K562 (cell line): ENCODE results near the gene MALAT1. TPM values are rescaled to one million over a fixed set of nuclear protein-coding genes. Genes with fewer than 3 reads are reported as not detected.

Experiments
- ATF6 ChIP-seq: sonication (generic); formaldehyde crosslinking; IDR thresholded peaks from 2 replicates; pipeline ENCODE4 v1.4.0; 2020; ENCODE audit warnings: mild to moderate bottlenecking, missing genetic modification reagents
- BCLAF1 ChIP-seq, 2 experiments: fragments of 450-650 bp in 1 of 2; IDR thresholded peaks; 2 replicates each; pipeline ENCODE4 v1.6.1; 2011 to 2017; ENCODE audit warnings: low read depth in 2 of 2, antibody characterized with exemption in 1 of 2, borderline replicate concordance in 1 of 2, low read length in 1 of 2, mild to moderate bottlenecking in 1 of 2, mixed read lengths in 1 of 2; ENCODE audit not compliant: control insufficient read depth in 1 of 2
- CCNT2 ChIP-seq: IDR thresholded peaks from 2 replicates; pipeline ENCODE4 v1.6.1; 2011; ENCODE audit warnings: borderline replicate concordance, low read depth, mild to moderate bottlenecking, moderate library complexity, mixed read lengths, low read length; ENCODE audit not compliant: insufficient read length; ENCODE audit errors: extremely low read depth
- ETV6 ChIP-seq, 3 experiments: fragments of 150-350 bp in 1 of 3; sonication (generic) in 1 of 3; formaldehyde crosslinking in 1 of 3; IDR thresholded peaks; 2 replicates each; pipeline versions ENCODE4 v1.6.1 to v1.8.0; 2014 to 2022; ENCODE audit warnings: borderline replicate concordance in 2 of 3, low read depth in 2 of 3, antibody characterized with exemption in 1 of 3, low read length in 1 of 3, mild to moderate bottlenecking in 1 of 3, missing genetic modification reagents in 1 of 3
- HCFC1 ChIP-seq: IDR thresholded peaks from 2 replicates; pipeline ENCODE4 v1.6.1; 2012; ENCODE audit warnings: low read depth, low read length, improper control_type of control experiment
- HEY1 ChIP-seq: fragments of 250-450 bp; sonication (Bioruptor Pico); IDR thresholded peaks from 2 replicates; pipeline ENCODE4 v1.5.0; 2020; ENCODE audit warnings: mild to moderate bottlenecking, moderate library complexity, borderline replicate concordance
- MNT ChIP-seq, 2 experiments: fragments of 450-650 bp; conservative IDR thresholded peaks; 2 replicates each; pipeline ENCODE4 v1.6.1; 2017; ENCODE audit warnings: mild to moderate bottlenecking in 2 of 2, moderate library complexity in 2 of 2
- NFYB ChIP-seq: IDR thresholded peaks from 2 replicates; pipeline ENCODE4 v1.6.1; 2011; ENCODE audit warnings: mild to moderate bottlenecking, moderate library complexity; ENCODE audit not compliant: insufficient read length; ENCODE audit errors: extremely low read depth
- NR2C2 ChIP-seq, 2 experiments: fragments of 200-800 bp in 1 of 2; sonication (Bioruptor generic) in 1 of 2; sonication (generic) in 1 of 2; formaldehyde crosslinking in 1 of 2; IDR thresholded peaks; 2 replicates each; pipeline versions ENCODE4 v1.6.1 to v1.8.0; 2016 to 2022; ENCODE audit warnings: mild to moderate bottlenecking in 1 of 2, missing compliant biosample characterization in 1 of 2, missing genetic modification characterization in 1 of 2, missing genetic modification reagents in 1 of 2
- PHF20 ChIP-seq: fragments of 450-650 bp; IDR thresholded peaks from 2 replicates; pipeline ENCODE4 v1.6.1; 2018; ENCODE audit not compliant: partially characterized antibody
- RHOXF2B ChIP-seq: fragments of 250-450 bp; sonication (Bioruptor Pico); conservative IDR thresholded peaks from 2 replicates; pipeline ENCODE4 v1.5.1; 2021
- SMAD1 ChIP-seq: fragments of 150-350 bp; IDR thresholded peaks from 2 replicates; pipeline ENCODE4 v1.6.1; 2014; ENCODE audit warnings: low read length, low read depth; ENCODE audit not compliant: partially characterized antibody
- USF2 ChIP-seq: sonication (generic); formaldehyde crosslinking; IDR thresholded peaks from 2 replicates; pipeline ENCODE4 v1.5.0; 2020; ENCODE audit warnings: missing genetic modification reagents
- ZNF740 ChIP-seq, 3 experiments: fragments of 200-800 bp in 1 of 3; sonication (Bioruptor generic) in 1 of 3; sonication (generic) in 1 of 3; formaldehyde crosslinking in 1 of 3; IDR thresholded peaks; 2 replicates each; pipeline versions ENCODE4 v1.6.1 to v1.8.0; 2016 to 2022; ENCODE audit warnings: mild to moderate bottlenecking in 2 of 3, missing compliant biosample characterization in 2 of 3, missing genetic modification characterization in 2 of 3, missing genetic modification reagents in 1 of 3
- polyA plus RNA-seq, 8 experiments: library from polyadenylated mRNA; depleted of rRNA in 4 of 8; stranded (reverse) in 5 of 8; unstranded in 3 of 8; fragments of >200 nt; fragmentation: Nextera tagmentation in 2 of 8; fragmentation: Illumina TruSeq in 1 of 8; extraction: Ambion mirVana in 2 of 8; extraction: Trizol in 1 of 8; gene quantifications; 2 replicates each; pipeline versions ENCODE4 v1.2.1 to v1.2.3, GENCODE V29; 2011 to 2014; ENCODE audit warnings: inconsistent platforms in 1 of 8, missing spikeins in 1 of 8
- total RNA-seq, 7 experiments: library from RNA; depleted of rRNA in 6 of 7; stranded (reverse); fragments of >200 nt in 6 of 7; fragmentation: Illumina TruSeq in 2 of 7; extraction: Trizol in 2 of 7; gene quantifications; 2 replicates each; pipeline versions ENCODE4 v1.2.1 to v1.2.3, GENCODE V29; 2011 to 2021; ENCODE audit warnings: low replicate concordance in 1 of 7

MALAT1 gene
- total and polyA plus RNA-seq, 9 of the 15 experiments (the other 6 are each of a cell fraction or from before 2014, with no cell fraction given): 363 to 8,715 (median 2,351) TPM

- TF ChIP-seq MNT (conservative IDR thresholded peaks at IDR 0.05) (peak in 1 of 2 experiments; percentile 28; a peak in 2 of 4 replicates), BCLAF1 (IDR thresholded peaks at IDR 0.05; ENCODE audit: borderline replicate concordance in 1 of 2, control insufficient read depth in 1 of 2, low read depth in 2 of 2, low read length in 1 of 2) (peak in 1 of 2 experiments; percentile 64; a peak in 2 of 4 replicates), CCNT2 (peak; percentile 80), HEY1 (CRISPR knock-in tag) (peak; percentile 74; the same call in 1 of the 2 replicates), RHOXF2B (CRISPR knock-in tag) (no peak), ZNF740 (CRISPR knock-in tag; IDR thresholded peaks at IDR 0.05) (peak; percentile 2; the same call in 1 of the 2 replicates), ZNF740 (tag; IDR thresholded peaks at IDR 0.05) (0 out of 4 replicates have a peak, but pooled peaks of 1 of the 2 experiments have one; percentile 51), HCFC1 (no peak), USF2 (CRISPR knock-in tag) (no peak), NFYB (no peak), NR2C2 (CRISPR knock-in tag; IDR thresholded peaks at IDR 0.05) (no peak), NR2C2 (tag; IDR thresholded peaks at IDR 0.05) (no peak), SMAD1 (peak; percentile 78), ATF6 (no peak; the same call in 1 of the 2 replicates), ETV6 (IDR thresholded peaks at IDR 0.05; ENCODE audit: borderline replicate concordance in 1 of 2, low read depth in 2 of 2, low read length in 1 of 2) (0 out of 4 replicates have a peak, but pooled peaks of 1 of the 2 experiments have one; percentile 15), ETV6 (CRISPR knock-in tag; IDR thresholded peaks at IDR 0.05; ENCODE audit: borderline replicate concordance) (peak; percentile 47; the same call in 1 of the 2 replicates), PHF20 (no peak)
Observed at GRCh38 chr11:65504674-65505465, 6.0 kb downstream of the MALAT1 start (continued).
